GM13976 (cell line): ENCODE data around the gene ZNF638.
A peak's percentile ranks its signal among the peaks of the same experiment; 100 is the strongest.
"Not testable (repeated sequence)": the region's sequence is repeated elsewhere in the genome, so short reads cannot be mapped to it uniquely, and the experiment has no call there.

Source experiments
- DNase-seq: peaks from one replicate; pipeline ENCODE4 v3.0.0; 2012; ENCODE audit warnings: low spot score
- in situ Hi-C: fragments of 300-500 bp; cut with MboI; formaldehyde crosslinking; loops from one replicate; pipeline ENCODE4 v1.12.0; 2022; ENCODE audit warnings: low sequenced_read_pairs, mixed read lengths, inconsistent platforms; ENCODE audit not compliant: unreplicated experiment
- TF ChIP-seq, protein P1 (sequence below): IDR thresholded peaks from 2 replicates; pipeline ENCODE4 v1.5.1; 2012; ENCODE audit warnings: borderline replicate concordance, mild to moderate bottlenecking; ENCODE audit not compliant: insufficient read depth; ENCODE audit errors: extremely low read depth, missing control alignments, control extremely low read depth

The ZNF638 gene

DNA sequence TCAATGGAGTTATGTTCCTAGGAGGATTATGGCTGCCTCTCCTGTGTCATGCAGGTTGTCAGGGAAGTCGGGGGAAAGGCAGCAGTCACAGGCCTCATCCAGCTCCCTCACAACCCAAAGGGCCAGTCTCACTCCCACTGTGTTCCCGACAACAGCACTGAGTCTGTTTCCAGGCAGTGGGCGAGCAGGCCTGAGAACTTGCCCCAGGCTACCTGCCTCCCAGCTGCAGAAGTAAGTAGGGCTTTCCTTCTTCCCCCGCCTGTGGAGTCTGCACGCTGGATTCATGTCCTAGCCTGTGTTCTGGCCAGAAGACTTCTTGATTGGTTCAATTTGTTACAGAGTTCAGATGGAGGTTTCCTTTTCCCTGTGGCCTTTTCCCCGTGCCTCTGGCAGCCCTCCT is 8.2 kb upstream of the ZNF638 start:
- no peak for DNase-seq
- TF ChIP-seq, protein P1, sequence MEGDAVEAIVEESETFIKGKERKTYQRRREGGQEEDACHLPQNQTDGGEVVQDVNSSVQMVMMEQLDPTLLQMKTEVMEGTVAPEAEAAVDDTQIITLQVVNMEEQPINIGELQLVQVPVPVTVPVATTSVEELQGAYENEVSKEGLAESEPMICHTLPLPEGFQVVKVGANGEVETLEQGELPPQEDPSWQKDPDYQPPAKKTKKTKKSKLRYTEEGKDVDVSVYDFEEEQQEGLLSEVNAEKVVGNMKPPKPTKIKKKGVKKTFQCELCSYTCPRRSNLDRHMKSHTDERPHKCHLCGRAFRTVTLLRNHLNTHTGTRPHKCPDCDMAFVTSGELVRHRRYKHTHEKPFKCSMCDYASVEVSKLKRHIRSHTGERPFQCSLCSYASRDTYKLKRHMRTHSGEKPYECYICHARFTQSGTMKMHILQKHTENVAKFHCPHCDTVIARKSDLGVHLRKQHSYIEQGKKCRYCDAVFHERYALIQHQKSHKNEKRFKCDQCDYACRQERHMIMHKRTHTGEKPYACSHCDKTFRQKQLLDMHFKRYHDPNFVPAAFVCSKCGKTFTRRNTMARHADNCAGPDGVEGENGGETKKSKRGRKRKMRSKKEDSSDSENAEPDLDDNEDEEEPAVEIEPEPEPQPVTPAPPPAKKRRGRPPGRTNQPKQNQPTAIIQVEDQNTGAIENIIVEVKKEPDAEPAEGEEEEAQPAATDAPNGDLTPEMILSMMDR, result no peak
- in situ Hi-C loops, result no loop called here

DNA sequence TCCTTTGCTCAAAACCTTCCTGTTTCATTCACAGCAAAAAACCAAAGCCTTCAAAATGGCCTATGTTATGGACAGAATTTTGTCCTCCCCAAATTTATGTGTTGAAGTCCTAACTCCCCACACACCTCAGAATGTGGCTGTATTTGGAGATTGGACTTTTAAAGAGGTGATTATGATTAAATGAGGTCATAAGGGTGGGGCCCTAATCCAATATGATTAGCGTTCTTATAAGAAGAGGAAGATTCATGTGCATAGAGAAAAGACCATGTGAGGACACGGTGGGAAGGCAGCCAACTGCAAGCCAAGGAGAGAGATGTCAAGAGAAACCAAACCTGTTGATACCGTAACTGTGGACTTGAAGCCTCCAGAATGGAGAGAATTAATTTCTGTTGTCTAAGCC is 4.6 kb upstream of the ZNF638 start:
- in situ Hi-C loops, result no loop called here
- TF ChIP-seq, protein P1, result no peak
- DNase-seq, result no peak

DNA sequence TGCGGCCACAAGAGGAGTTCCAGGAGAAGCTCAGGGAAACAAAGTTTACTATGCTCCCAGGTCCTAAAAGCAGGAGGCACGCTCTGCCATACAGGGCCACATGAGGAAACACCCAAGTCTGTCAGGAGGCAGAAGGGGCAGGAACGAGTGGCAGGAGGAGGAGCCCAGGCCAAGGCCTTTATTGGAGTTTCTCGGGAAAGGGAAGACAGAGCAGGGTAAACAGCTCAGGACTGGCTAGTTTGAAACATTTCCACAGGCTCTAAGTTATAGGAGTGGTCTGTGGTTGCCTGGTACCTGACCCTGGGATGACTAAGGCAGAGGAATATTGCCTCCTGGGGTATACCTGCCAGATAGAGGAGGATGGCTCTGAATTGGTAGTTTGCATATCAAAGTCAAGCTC is 3.7 kb upstream of the ZNF638 start:
- in situ Hi-C loops, result no loop called here
- no peak for DNase-seq
- TF ChIP-seq, protein P1, result no peak

DNA sequence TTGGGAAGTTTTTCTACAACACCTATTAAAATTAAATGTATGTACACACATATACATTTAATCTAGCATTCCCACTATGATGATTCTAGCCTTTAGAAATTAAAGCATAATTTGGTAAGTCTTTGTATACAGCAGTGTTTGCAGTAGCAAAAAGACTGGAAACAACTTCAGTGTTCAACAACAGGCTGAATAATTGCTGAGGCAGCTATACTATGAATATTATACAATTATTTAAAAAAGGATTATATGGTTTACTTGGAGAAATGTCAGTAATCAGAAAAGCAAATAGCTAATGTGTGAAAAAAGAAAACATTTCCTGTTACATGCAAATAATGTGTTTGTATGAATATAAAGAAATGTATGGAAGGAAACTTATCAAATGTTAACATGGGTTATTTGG is 1.4 kb upstream of the ZNF638 start:
- in situ Hi-C loops, result no loop called here
- TF ChIP-seq, protein P1, result no peak
- DNase-seq, result no peak

DNA sequence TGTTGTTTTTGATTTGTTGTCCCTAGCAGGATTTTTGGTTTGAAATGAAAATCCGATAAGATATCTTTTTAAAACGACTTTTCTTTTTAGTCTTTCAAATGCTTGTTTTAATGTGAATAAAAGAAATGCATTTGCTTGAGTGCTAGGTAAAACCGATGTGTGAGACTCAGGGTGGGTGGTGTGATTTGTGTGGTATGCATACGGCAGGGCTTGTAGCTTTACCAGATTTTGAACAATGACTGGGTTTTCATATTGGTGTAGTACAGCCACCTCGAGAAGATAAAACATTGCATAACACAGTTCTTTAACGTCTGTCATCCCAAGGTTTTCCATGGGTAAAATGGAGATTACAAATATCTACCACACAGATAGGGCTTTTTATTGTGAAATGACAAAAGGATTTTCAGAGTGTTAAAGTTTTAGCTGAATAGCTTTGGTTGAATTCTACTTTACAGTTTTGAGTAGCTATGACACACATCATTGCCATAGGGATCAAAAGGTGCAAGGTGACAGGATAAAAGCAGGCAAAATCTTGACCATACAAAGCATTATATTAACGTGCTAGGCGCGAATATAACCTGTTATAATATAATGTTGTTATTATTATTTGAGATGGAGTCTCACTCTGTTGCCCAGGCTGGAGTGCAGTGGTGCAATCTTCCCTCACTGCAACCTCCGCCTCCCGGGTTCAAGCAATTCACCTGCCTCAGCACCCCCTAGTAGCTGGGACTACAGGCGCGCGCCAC is 824 bp upstream of the ZNF638 start:
- TF ChIP-seq, protein P1, result no peak
- DNase-seq, result no peak
- in situ Hi-C loops, result no loop called here

DNA sequence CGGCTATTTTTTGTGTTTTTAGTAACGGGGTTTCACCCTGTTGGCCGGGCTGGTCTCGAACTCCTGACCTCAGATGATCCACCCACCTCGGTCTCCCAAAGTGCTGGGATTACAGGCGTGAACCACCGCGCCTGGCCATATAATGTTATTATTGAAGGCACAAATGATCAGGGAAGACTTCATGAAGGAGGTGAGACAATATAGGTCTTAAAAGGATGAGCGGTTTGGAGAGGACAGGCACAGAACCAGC is 326 bp upstream of the ZNF638 start:
- in situ Hi-C loops, result not testable (repeated sequence)

DNA sequence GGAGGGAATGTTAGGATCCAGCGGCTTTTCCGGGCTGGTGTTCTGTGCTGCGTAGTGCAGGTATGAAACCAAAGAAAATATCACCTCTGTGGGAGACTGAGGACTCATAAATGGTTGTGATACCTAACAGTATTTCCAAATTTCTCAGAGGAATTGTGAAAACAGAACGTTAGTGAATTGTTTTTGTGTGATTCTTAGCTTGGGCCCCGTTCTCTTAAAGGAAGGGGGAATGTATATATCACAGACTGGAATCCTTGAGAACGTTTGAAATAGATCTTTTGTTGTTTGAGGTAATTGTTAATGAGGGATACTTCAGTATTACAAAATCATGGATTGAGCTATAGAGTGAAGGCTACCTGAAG is 834 bp downstream of the ZNF638 start:
- TF ChIP-seq, protein P1, result no peak
- in situ Hi-C loops, result no loop called here
- peak; percentile 28 for DNase-seq

More for the DNA sequence above, 326 bp upstream of the ZNF638 start:
- DNase-seq, result not testable (repeated sequence)
